ENCODE results near the gene SLC25A25. TPM values are rescaled to one million over a fixed set of nuclear protein-coding genes. Genes with fewer than 3 reads are reported as not detected.

SLC25A25 gene
- total RNA-seq, 1 donor from 2014 or later, result 9.7 TPM

DNA sequence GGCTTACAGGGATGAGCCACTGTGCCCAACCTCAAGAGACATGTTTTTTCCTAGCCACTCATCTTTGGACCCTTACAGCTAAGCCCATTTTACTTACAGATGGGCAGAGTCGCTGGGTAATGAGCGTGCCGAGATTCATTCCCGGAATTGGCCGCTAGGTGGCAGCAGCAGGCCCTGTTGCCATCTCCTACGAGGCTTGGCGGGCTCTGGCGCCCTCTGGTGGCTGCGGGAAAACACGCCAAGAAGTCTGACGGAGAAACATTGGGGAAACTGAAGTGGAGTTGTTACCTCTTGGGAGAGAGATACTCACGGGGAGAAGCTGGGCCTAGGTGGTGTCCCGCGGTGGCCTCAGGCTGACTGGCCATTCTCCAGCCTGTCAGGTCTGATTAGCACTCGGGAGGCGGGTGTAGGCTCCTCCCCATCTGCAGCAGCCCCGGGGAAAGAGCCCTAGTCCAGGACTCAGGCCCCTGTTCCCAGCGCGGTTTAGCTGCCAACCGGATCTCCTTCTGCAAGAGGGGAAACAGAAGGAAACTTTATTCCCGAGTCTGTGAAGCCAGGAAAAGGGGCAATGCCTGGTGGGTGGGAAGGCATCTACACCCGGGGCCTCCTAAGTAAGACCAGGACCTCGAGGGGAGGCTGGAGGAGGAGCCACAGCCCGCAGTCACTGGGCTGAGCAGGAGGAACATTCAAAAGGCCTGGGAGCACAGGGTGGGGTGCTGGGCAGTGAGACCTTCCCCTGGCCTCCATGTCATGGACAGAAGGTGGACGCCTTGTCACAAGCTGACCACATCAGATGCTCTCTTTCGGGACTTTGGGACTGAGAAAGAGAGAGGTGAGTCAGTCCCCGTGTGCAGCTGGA, 49.8 kb downstream of the SLC25A25 start:
- TF ChIP-seq, protein P1, sequence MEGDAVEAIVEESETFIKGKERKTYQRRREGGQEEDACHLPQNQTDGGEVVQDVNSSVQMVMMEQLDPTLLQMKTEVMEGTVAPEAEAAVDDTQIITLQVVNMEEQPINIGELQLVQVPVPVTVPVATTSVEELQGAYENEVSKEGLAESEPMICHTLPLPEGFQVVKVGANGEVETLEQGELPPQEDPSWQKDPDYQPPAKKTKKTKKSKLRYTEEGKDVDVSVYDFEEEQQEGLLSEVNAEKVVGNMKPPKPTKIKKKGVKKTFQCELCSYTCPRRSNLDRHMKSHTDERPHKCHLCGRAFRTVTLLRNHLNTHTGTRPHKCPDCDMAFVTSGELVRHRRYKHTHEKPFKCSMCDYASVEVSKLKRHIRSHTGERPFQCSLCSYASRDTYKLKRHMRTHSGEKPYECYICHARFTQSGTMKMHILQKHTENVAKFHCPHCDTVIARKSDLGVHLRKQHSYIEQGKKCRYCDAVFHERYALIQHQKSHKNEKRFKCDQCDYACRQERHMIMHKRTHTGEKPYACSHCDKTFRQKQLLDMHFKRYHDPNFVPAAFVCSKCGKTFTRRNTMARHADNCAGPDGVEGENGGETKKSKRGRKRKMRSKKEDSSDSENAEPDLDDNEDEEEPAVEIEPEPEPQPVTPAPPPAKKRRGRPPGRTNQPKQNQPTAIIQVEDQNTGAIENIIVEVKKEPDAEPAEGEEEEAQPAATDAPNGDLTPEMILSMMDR (IDR thresholded peaks at IDR 0.05; ENCODE audit: unreplicated experiment), result peak; percentile 100
- H3K36me3 Mint-ChIP-seq (ENCODE audit: insufficient read depth), result peaks cover 3% of the 10 kb centered on the region
- peaks cover 3% of the 10 kb centered on the region for H3K27me3 Mint-ChIP-seq
- DNase-seq (ENCODE audit: low spot score, unreplicated experiment), result peak; percentile 98
- H3K4me3 Mint-ChIP-seq (ENCODE audit: low read depth), result no peak overlapping the region
- peak overlapping the region; percentile 70 for H3K27ac Mint-ChIP-seq
- H3K4me1 Mint-ChIP-seq (ENCODE audit: low read depth), result peaks cover 2% of the 10 kb centered on the region
- no peaks in the 10 kb centered on the region for H3K9me3 Mint-ChIP-seq (ENCODE audit: low read depth)

DNA sequence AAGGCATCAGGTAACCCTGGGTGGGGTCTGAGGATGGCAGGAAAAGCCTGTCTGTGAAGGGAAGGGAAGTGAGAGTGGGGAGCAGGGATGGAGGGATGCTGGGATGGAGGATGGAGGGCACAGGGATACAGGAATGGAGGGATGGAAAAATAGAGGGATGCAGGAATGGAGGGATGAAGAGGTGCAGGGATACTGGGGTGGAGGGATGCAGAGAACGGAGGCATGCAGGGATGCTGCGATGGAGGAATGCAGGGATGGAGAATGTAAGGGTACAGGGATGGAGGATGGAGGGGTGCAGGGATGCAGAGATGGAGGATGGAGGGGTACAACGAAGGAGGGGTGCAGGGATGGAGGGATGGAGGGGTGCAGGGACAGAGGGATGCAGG, 50.4 kb downstream of the SLC25A25 start:
- no peak for DNase-seq (ENCODE audit: low spot score, unreplicated experiment)
- H3K27ac Mint-ChIP-seq, result no peak overlapping the region
- peaks cover under 1% of the 10 kb centered on the region for H3K36me3 Mint-ChIP-seq (ENCODE audit: insufficient read depth)
- H3K27me3 Mint-ChIP-seq, result peaks cover 3% of the 10 kb centered on the region
- H3K4me3 Mint-ChIP-seq (ENCODE audit: low read depth), result no peak overlapping the region
- no peaks in the 10 kb centered on the region for H3K9me3 Mint-ChIP-seq (ENCODE audit: low read depth)
- peaks cover 2% of the 10 kb centered on the region for H3K4me1 Mint-ChIP-seq (ENCODE audit: low read depth)
- TF ChIP-seq, protein P1 (IDR thresholded peaks at IDR 0.05; ENCODE audit: unreplicated experiment), result no peak

DNA sequence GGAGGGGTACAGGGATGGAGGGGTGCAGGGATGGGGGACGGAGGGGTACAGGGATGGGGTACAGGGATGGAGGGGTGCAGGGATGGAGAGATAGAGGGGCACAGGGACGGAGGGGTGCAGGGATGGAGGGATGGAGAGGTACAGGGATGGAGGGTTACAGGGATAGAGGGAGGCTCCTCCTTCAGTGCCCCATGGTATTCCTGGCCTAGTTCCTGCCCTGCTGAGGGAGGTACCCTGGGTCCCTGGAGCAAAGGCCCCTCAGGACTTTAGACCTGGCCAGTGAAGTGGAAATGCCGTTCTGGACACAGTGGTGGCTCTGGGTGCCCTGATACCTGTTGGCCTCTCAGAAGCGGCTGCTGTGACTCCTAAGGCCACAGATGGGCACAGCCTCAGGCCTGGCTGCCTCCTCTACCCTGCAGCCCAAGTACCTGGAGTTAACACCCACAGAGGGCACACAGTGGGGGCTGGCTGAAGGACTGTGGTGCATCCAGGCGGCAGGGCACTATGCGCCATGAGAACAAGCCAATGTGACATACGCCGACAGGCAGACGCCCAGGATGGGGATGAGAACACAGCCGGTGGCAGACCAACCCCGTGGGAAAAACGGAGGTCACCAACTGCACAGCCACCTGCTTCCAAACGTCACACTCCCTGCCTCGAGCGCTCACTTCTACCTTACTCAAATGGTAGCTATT, 51.1 kb downstream of the SLC25A25 start:
- DNase-seq (ENCODE audit: low spot score, unreplicated experiment), result no peak
- Mint-ChIP-seq H3K27ac (no peak overlapping the region), H3K36me3 (ENCODE audit: insufficient read depth) (peaks cover 3% of the 10 kb centered on the region), H3K9me3 (ENCODE audit: low read depth) (no peaks in the 10 kb centered on the region), H3K4me1 (ENCODE audit: low read depth) (peaks cover 2% of the 10 kb centered on the region), H3K27me3 (peaks cover 3% of the 10 kb centered on the region), H3K4me3 (ENCODE audit: low read depth) (no peak overlapping the region)
- TF ChIP-seq, protein P1 (IDR thresholded peaks at IDR 0.05; ENCODE audit: unreplicated experiment), result no peak

DNA sequence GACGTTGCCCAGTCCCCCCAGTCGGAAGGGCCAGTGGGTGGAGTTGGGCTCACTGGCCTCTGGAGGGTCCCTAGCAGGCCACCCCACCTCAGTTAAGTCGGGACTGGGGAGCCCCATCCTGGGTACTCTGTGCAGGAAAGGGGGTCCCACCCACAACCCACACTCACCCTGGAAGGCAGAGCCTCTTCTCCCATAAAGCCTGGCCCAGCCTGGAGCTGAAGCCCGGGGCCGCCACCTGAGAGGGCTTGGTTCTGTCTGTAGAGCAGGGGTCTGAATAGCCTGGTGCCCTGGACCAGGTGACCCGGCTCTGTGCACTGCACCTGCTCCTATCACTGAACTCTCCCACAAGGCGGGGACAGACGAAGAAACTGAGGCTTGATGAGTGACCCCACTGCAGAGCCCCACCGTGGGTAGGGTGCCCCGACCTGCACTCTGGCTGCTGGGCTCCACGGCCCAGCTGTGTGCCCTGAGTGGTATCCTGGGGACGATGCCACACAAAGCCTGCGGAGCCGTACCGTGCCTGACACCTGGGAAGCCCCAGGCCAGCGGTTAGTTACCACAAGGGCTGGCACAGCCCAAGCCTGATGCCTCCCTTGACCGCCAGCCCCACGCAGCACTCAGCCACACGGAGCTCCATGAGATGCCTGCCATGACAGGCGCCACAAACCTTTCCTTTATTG, 52.2 kb downstream of the SLC25A25 start:
- H3K36me3 Mint-ChIP-seq (ENCODE audit: insufficient read depth), result peaks cover 4% of the 10 kb centered on the region
- no peak overlapping the region for H3K4me3 Mint-ChIP-seq (ENCODE audit: low read depth)
- peaks cover 2% of the 10 kb centered on the region for H3K4me1 Mint-ChIP-seq (ENCODE audit: low read depth)
- H3K9me3 Mint-ChIP-seq (ENCODE audit: low read depth), result no peaks in the 10 kb centered on the region
- peaks cover 3% of the 10 kb centered on the region for H3K27me3 Mint-ChIP-seq
- TF ChIP-seq, protein P1 (IDR thresholded peaks at IDR 0.05; ENCODE audit: unreplicated experiment), result no peak
- H3K27ac Mint-ChIP-seq, result no peak overlapping the region
- DNase-seq (ENCODE audit: low spot score, unreplicated experiment), result no peak
